Measurements from ENCODE around the gene IFNLR1. TPM values are rescaled to one million over a fixed set of nuclear protein-coding genes. Genes with fewer than 3 reads are reported as not detected.
A peak's percentile ranks its signal among the peaks of the same experiment; 100 is the strongest.

IFNLR1 gene
- total RNA-seq, 1 donor from 2014 or later = 21.2 TPM

GRCh38 chr1:24195136-24195535, 8.0 kb upstream of the IFNLR1 start:
- Mint-ChIP-seq H3K4me3 (ENCODE audit: low read depth) (no peak overlapping the region), H3K27ac (no peak overlapping the region), H3K9me3 (ENCODE audit: low read depth) (no peaks in the 10 kb centered on the region), H3K4me1 (ENCODE audit: low read depth) (no peaks in the 10 kb centered on the region), H3K36me3 (ENCODE audit: insufficient read depth) (no peaks in the 10 kb centered on the region), H3K27me3 (peaks cover 3% of the 10 kb centered on the region)
- no peak for TF ChIP-seq CTCF (IDR thresholded peaks at IDR 0.05; ENCODE audit: unreplicated experiment)
- no peak for DNase-seq (ENCODE audit: low spot score, unreplicated experiment)

- Mint-ChIP-seq H3K9me3 (ENCODE audit: low read depth) (no peaks in the 10 kb centered on the region), H3K4me1 (ENCODE audit: low read depth) (peaks cover 2% of the 10 kb centered on the region), H3K4me3 (ENCODE audit: low read depth) (no peak overlapping the region), H3K27me3 (peaks cover 3% of the 10 kb centered on the region), H3K36me3 (ENCODE audit: insufficient read depth) (no peaks in the 10 kb centered on the region), H3K27ac (no peak overlapping the region)
- no peak for TF ChIP-seq CTCF (IDR thresholded peaks at IDR 0.05; ENCODE audit: unreplicated experiment)
- DNase-seq (ENCODE audit: low spot score, unreplicated experiment) = no peak
These were observed 6.0 kb upstream of the IFNLR1 start for GRCh38 chr1:24193046-24193445.

- peaks cover 4% of the 10 kb centered on the region for H3K4me1 Mint-ChIP-seq (ENCODE audit: low read depth)
- no peak overlapping the region for H3K4me3 Mint-ChIP-seq (ENCODE audit: low read depth)
- DNase-seq (ENCODE audit: low spot score, unreplicated experiment) = no peak
- H3K27me3 Mint-ChIP-seq = peaks cover 3% of the 10 kb centered on the region
- H3K27ac Mint-ChIP-seq = no peak overlapping the region
- H3K9me3 Mint-ChIP-seq (ENCODE audit: low read depth) = no peaks in the 10 kb centered on the region
- H3K36me3 Mint-ChIP-seq (ENCODE audit: insufficient read depth) = no peaks in the 10 kb centered on the region
- TF ChIP-seq CTCF (IDR thresholded peaks at IDR 0.05; ENCODE audit: unreplicated experiment) = no peak
These were observed 4.8 kb upstream of the IFNLR1 start for GRCh38 chr1:24191860-24192259.

- TF ChIP-seq CTCF (IDR thresholded peaks at IDR 0.05; ENCODE audit: unreplicated experiment) = no peak
- H3K27ac Mint-ChIP-seq = peak overlapping the region; percentile 14
- H3K4me1 Mint-ChIP-seq (ENCODE audit: low read depth) = peaks cover 7% of the 10 kb centered on the region
- peaks cover 3% of the 10 kb centered on the region for H3K27me3 Mint-ChIP-seq
- no peaks in the 10 kb centered on the region for H3K9me3 Mint-ChIP-seq (ENCODE audit: low read depth)
- no peaks in the 10 kb centered on the region for H3K36me3 Mint-ChIP-seq (ENCODE audit: insufficient read depth)
- H3K4me3 Mint-ChIP-seq (ENCODE audit: low read depth) = no peak overlapping the region
- DNase-seq (ENCODE audit: low spot score, unreplicated experiment) = no peak
These were observed 3.9 kb upstream of the IFNLR1 start for GRCh38 chr1:24190983-24191461.

GRCh38 chr1:24189528-24189927, 2.4 kb upstream of the IFNLR1 start:
- DNase-seq (ENCODE audit: low spot score, unreplicated experiment) = no peak
- Mint-ChIP-seq H3K27ac (no peak overlapping the region), H3K36me3 (ENCODE audit: insufficient read depth) (no peaks in the 10 kb centered on the region), H3K27me3 (peaks cover 3% of the 10 kb centered on the region), H3K4me3 (ENCODE audit: low read depth) (peak overlapping the region; percentile 37), H3K9me3 (ENCODE audit: low read depth) (no peaks in the 10 kb centered on the region), H3K4me1 (ENCODE audit: low read depth) (peaks cover 7% of the 10 kb centered on the region)
- no peak for TF ChIP-seq CTCF (IDR thresholded peaks at IDR 0.05; ENCODE audit: unreplicated experiment)

Data from progenitor cell of endocrine pancreas (in vitro differentiated cells).